HG02759 (cell line): Measurements from ENCODE around the gene FAU.
A peak's percentile ranks its signal among the peaks of the same experiment; 100 is the strongest.

Experiments
- ATAC-seq: cut with Tn5 transposase; IDR thresholded peaks from one replicate; pipeline ENCODE4 v1.9.1; 2021; ENCODE audit warnings: mild to moderate bottlenecking, moderate library complexity; ENCODE audit not compliant: unreplicated experiment

FAU gene

DNA sequence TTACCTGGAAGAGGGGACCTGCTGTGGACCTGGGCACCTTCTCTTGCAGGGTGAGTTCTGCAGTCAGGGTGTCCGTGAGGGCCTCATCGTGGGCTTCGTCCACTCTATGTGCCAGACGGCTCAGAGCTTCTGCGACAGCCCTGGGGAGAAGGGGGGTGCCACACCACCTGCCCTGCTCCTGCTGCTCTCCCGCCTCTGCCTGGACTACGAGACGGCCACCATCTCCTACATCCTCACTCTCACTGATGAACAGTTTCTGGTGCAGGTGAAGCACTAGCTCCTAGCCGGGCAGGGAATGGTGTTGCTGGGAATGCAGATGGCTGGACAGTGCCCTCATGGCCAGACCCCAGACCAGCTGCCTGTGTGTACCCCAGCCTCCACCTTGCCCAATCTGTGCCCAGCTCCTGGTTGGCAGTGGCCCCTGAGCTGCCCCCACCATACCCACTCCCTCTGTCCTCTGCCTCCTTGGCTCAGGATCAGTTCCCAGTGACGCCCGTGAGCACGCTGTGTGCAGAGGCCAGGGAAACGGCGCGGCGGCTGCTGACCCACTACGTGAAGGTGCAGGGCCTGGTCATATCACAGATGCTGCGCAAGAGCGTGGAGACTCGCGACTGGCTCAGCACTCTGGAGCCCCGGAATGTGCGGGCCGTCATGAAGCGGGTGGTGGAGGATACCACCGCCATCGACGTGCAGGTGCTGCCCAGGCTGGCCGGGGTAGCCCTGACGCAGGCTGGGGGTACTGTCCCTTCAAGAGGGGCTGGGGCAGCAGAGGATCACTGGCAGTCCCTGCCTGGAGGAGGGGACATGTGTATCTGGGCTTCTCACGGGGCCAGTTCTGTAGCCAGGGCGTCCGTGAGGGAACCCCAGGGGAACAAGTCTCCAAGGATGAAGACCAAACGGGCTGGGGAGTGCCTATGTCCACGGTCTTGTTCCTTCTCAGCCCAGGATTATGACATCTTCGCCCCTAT, 12.4 kb downstream of the FAU start:
- ATAC-seq, result no peak

DNA sequence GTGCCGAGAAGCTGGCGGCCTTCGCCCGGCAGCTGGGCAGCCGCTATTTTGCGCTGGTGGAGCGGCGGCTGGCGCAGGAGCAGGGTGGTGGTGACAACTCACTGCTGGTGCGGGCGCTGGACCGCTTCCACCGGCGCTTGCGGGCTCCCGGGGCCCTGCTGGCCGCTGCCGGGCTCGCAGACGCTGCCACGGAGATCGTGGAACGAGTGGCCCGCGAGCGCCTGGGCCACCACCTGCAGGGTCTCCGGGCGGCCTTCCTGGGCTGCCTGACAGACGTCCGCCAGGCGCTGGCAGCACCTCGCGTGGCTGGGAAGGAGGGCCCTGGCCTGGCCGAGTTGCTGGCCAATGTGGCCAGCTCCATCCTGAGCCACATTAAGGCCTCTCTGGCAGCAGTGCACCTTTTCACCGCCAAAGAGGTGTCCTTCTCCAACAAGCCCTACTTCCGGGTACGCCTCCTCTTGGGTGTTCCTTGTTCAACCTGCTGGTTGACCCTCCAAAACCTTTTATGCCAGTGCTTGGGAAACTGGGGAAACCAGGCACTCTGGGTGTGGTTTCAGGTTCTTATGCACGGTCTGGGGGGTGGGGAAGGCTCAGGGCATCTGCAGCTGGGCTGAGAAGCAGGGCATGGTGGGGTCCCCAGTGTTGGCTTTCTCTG, 13.3 kb downstream of the FAU start:
- ATAC-seq, result no peak

DNA sequence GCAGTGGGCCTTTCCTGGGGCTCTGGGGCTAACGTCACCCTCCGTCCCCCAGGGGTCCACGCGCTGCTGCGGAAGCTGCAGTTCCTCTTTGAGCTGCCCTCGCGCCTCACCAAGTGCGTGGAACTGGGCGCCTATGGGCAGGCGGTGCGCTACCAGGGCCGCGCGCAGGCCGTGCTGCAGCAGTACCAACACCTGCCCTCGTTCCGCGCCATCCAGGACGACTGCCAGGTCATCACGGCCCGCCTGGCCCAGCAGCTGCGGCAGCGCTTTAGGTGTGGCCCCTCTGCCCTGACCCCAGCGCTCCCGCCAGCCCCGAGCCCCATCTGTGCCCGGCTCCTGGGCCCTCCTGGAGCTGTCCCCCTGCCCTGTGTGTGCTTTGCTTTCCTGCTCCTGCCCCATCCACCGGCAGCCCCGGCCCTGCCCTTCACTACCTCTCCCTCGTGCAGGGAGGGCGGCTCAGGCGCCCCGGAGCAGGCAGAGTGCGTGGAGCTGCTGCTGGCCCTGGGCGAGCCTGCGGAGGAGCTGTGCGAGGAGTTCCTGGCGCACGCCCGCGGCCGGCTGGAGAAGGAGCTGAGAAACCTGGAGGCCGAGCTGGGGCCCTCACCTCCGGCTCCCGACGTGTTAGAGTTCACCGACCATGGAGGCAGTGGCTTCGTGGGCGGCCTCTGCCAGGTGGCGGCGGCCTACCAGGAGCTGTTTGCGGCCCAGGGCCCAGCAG, 14.0 kb downstream of the FAU start:
- ATAC-seq, result no peak

DNA sequence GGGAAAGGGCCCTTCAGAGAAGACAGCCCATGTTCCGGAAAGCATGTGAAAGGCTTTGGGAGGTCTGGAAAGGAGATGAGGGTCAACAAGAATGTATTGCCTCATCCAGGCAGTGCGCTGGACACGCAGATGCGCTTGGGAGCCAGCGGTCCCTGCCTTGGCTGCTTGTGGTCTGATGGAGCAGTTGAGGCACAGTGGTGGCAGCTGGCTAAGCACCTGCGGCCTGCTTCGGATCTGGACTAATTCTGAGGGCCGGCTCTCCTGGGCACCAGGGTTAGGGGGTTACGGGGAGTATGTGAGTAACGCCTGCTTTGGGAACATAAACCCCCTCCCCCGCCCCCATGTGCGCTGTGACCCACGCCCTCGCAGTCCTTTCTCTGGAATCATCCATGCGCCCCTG, 14.9 kb downstream of the FAU start:
- no peak for ATAC-seq

DNA sequence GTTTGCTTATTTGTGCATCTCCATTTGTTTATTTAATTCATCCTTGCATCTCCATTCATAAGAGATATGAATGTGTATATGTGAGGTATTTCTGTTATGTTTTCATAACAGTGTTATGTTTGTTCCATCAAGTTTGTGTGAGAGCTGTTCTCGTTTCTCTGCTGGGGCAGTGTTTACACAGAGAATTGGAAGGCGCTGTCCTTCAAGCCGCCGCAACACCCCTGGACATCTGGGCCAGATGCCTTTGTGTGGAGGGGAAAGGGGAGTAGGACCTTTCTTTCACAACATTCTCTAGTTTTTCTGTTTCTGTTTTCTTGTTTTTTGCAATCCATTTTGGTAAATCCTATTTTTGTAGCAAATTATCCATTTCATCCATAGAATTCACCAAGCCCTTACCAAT, 17.3 kb downstream of the FAU start:
- ATAC-seq, result no peak

DNA sequence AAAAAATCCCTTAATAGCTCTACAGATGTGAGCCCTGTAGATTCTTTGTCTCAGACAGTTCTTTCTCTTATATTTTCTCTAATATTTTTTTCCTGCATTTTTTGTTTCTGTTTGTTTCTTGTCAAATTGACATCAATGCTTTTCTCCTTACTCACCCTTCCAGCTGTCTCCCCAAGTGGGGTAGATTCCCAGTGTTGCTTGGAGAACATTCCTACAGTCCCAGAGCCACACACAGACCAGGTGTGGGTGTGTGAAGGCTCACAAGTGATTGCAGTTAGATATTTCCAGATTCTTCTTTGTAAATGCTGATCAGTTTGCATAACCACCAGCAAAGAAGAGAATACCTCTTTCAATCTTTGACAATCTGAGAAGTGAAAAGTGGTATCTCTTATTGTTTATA, 18.5 kb downstream of the FAU start:
- no peak for ATAC-seq

DNA sequence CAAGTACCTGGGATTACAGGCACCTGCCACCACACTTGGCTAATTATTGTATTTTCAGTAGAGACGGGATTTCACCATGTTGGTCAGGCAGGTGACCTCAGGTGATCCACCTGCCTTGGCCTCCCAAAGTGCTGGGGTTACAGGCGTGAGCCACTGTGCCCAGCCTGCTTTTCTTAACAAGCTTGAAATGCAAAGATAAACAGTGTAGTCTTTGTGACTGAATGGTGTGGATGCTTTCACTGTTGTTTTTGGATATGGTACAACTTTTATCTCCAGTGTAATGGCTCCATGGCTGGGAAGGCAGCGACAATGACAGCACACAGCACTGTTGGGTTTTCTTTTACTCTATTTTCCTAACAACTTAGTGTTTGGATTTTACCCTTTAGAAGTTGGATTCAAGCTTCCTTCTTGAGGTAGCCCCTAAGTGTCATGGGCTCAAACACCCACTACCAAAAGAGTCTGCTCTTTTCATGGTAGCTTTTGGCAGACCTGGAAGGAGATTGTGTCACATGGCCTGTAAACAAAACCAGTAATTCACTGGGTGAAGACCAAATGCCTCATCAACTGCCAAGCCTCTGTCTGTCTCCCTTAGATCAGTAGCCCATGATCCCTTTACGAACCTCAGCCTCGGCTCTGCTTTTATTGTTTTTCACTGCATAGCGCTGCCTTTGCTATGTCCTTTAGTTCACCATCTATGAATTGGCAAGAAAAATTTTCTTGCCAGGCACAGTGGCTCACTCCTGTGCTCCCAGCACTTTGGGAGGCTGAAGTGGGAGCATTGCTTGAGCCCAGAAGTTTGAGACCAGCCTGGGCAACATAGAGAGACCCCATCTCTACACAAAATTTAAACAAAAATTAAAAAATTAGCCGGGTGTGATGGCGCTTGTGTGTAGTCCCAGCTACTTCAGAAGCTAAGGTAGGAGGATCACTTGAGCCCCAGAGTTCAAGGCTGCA, 19.5 kb downstream of the FAU start:
- ATAC-seq, result no peak

DNA sequence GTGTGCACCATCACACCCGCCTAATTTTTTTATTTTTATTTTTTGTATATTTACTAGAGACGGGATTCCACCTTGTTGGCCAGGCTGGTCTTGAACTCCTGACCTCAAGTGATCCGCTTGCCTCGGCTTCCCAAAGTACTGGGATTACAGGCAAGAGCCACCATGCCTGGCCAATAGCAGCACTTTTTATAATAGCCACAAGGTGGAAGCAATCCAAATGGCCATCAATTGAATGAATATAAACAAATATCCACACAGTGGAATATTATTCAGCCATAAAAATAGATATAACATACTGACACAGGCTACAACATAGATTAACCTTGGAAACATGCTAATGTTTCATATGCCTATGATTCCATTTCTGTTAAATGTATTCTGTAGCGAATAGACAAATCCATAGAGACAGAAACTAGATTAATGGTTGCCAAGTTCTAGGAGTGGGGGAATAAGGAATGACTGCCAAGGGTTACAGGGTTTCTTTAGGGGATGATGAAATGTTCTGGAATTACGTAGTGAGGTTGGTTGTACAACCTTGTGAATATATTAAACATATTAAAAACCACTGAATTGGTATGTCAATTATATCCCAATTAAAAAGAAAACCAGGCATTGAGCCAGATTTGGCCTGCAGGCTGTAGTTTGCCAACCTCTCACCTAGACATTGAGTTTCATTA, 21.1 kb downstream of the FAU start:
- no peak for ATAC-seq

DNA sequence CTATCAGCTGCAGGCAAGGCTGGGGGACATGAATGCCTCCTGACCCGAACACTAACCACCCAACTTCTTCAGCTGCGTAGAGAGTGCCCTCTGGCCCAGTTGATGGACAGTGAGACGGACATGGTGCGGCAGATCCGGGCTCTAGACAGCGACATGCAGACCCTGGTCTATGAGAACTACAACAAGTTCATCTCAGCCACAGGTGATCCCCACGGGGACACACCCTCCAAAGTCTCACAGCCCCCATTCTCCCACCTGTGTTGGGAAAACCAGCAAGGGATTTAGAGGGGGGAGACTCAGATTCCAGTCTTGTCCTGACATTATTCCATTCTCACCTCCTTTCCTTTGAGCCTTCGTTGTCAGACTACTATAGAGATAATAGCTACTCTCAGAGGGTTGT, 25.0 kb downstream of the FAU start:
- ATAC-seq, result no peak

DNA sequence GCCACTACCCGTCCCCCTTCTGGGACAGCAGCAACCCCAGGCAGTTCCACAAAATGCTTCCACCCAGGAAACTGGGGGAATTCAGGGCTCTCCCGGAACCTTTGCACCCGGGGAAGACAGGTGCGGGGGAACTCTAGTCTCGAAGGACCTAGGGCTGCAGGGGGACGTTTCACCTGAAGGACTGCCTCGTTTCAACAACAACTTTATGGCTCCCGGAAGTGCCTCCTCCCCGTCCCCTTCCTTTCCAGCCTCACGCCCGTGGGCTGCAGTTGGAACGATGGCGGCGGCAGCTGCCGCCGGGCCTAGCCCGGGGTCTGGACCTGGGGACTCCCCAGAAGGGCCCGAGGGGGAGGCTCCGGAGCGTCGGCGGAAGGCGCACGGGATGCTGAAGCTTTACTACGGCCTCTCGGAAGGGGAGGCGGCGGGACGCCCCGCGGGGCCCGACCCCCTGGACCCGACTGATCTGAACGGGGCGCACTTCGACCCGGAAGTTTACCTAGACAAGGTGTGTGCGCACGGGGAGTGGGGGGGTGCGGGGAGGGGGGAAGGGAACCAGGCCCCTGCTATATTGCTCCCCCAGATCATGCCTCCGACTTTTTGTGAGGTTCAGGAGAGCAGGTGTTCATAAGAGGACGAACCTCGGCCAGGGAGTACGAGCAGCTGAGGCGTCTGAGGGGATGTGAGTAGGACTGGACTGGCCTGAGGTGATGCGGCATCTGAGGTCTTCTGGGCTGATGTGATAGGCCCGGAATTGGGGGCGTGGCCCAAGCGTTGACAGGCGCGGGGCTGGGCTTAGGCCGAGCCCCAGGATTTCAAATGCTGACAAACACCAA, 25.7 kb downstream of the FAU start, which contains the start of gene VPS51:
Gene VPS51 (plus strand): TSS at position 241 of the 833 bp plus-strand sequence. CDS start 37 bp downstream, at position 278.
- peak; percentile 85 for ATAC-seq

DNA sequence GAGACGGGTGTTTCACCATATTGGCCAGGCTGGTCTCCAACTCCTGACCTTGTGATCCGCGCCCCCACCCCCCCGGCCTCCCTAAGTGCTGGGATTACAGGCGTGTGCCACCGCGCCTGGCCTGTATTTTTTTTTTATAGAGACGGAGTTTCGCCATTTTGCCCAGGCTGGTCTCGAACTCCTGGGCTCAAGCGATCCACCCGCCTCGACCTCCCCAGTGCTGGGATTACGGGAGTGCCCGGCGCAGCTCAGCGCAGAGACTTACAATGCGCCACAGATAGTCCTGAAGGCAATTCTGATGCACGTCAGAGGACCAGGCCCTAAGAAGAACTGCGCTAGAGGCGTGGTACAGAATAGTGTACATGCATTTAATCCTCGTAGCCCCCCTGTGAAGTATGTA, 26.5 kb downstream of the FAU start:
- no peak for ATAC-seq

DNA sequence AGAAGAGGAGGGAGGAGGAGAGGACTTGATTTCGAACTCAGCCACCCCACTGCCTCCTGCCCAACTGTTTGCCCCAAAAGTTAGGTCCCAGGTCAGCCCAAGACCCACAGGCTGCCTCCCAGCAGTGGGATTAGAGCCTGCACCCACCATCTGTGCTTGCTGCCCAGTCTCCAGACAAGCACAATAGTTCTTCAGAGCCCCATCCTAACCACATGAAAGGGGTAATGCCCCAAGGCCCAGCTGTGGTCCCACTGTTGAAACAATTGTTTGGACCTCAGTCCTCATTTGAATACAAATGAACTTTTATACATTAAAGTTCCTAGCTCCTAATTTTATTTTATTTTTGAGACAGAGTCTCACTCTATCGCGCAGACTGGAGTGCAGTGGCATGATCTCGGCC, 31.3 kb downstream of the FAU start:
- no peak for ATAC-seq

DNA sequence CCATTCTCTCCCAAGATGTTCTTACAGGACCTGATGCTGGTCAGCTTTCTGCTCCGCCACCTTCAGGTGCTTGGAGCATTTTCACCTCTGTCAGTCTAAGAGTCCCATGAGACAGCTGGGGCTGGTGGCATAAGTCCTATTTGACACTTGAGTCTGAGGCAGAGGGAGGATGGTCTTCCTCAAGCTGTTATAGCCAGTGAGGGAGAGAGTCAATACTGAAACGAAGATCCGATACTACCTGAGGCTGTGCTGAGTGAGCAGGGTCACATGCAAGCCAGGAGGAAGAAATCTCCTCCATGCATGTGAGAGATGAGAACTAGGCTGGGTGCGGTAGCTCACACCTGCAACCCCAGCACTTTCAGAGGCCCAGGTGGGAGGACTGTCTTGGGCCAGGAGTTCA, 32.3 kb downstream of the FAU start:
- ATAC-seq, result no peak

DNA sequence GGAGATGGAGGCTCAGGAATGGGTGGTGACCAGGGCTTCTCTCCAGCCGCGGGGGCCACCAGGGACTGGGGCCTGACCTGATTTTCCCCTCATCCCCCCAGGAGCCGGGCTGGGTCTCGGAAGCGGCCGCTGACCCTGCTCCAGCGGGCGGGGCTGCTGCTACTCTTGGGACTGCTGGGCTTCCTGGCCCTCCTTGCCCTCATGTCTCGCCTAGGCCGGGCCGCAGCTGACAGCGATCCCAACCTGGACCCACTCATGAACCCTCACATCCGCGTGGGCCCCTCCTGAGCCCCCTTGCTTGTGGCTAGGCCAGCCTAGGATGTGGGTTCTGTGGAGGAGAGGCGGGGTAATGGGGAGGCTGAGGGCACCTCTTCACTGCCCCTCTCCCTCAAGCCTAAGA, 34.1 kb downstream of the FAU start:
- ATAC-seq, result no peak

DNA sequence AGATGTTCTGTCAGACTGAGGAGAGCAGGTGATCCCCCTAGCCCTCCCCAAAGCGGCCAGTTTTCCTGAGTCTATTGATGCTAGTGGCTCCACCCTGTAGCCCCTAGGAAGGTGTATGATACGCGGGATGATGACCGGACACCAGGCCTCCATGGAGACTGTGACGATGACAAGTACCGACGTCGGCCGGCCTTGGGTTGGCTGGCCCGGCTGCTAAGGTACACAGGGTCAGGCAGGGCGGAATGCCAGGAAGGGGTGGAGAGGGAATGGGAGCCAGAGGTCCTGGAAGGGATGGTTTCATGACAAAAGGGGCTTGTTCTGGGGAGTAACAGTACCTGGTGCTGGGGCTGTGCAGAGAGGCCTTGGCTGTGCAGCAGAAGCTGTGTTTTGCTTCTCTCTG, 34.7 kb downstream of the FAU start:
- no peak for ATAC-seq

DNA sequence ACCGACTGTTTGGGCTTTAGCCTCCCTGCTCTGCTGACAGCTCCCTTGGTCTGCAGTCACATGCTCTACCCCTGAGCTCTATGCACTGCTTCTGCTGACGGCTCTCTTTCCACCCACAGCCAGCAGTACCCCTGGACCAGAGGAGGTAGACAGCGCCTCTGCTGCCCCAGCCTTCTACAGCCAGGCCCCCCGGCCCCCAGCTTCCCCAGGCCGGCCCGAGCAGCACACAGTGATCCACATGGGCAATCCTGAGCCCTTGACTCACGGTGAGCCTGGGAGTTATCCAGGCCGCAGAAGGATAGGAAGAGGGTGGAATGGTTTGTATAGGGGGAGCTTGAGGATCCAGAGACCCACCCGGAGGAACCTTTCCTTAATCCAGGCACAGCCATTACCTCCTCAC, 35.1 kb downstream of the FAU start:
- no peak for ATAC-seq

DNA sequence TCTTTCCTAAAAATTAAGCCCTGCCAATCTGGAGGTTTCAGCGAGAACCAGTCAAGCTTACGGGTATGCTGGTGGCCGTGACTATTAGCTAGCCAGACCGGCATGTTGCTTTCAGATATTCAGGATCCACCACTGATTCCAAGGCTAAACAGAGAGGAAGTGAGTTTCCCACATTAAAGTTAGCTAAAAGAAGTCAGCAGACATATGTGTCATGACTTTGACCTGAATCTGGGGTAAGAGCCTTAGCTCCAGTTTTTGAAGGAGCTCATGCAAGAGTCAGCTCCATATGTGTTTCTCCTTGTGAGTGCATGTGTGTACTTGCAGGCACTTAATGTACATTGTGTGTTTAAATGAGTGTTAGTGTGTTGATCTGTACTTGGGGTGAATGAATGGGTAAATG, 36.5 kb downstream of the FAU start:
- ATAC-seq, result no peak

DNA sequence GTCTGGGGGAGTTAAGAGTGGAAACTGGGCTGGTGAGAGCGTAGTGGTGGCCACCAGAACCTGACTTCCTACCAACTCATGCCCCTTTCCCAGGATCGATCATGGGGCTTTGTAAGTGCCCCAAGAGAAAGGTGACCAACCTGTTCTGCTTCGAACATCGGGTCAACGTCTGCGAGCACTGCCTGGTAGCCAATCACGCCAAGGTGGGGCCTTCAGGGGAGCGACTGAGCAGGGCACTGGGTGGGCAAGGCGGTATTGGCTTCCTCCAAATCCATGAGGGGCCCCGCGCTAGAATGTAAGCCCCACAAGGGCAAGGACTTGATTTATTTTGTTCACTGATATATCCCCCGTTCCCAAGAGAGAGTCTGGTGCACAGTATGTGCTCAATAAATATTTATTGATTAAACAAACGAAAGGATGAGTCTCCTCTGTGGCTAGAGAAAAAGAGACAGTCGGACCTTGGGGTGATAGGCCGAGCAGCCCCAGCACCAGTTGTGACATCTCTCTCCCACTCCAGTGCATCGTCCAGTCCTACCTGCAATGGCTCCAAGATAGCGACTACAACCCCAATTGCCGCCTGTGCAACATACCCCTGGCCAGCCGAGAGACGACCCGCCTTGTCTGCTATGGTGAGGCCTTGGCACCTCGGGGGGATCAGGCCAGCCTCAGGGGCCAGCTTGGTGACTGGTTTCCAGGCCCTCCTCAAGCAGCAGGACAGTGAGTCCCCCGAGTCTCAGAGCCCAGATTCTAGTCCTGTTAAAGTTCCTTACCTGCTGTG, 37.1 kb downstream of the FAU start:
- ATAC-seq, result no peak
